ENCODE measurements around the gene CTSF. TPM values are rescaled to one million over a fixed set of nuclear protein-coding genes. Genes with fewer than 3 reads are reported as not detected.

The CTSF gene
- total RNA-seq, 2 experiments from 2014 or later: not detected

DNA sequence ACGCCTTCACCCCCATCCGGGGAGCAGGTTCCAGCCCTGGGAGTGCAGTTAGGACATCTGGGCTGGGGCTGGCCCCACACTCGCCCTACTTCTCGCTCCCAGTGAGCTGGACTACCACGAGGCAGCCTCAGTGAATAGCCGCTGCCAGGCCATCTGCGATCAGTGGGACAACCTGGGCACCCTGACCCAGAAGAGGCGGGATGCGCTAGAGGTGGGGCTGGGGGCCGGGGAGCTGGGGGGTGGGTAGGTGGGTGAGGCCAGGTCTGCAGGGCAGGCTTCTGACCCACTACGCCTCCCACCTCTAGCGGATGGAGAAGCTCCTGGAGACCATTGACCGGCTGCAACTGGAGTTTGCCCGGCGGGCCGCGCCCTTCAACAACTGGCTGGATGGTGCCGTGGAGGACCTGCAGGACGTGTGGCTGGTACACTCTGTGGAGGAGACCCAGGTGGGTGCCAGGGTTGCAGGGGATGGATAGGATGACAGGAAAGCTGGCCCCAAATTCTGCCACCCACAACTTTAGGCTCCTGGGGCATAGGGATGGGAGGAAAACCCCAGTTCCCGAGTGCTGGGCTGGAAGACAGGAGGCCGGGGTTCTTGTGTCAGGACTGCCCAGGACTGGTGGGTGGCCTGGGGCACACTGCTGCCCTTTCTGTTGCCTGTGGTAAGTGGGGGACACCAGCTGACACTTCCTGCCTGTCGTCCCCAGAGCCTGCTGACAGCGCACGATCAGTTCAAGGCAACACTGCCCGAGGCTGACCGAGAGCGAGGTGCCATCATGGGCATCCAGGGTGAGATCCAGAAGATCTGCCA is 8.3 kb downstream of the CTSF start:
- CTCF ChIA-PET (ENCODE audit: unreplicated experiment): no interaction called here
- no peak overlapping the region for H3K27ac ChIP-seq (ENCODE audit: low read depth, low read length, poor library complexity, severe bottlenecking)
- DNase-seq (ENCODE audit: low spot score): no peak
- H3K4me3 ChIP-seq (ENCODE audit: low read depth, low read length, poor library complexity, severe bottlenecking): no peak overlapping the region
- H3K9me2 ChIP-seq (ENCODE audit: insufficient read depth, low read length): no peaks in the 10 kb centered on the region
- H3K4me2 ChIP-seq (ENCODE audit: low read length): no peak overlapping the region
- no peaks in the 10 kb centered on the region for H3K36me3 ChIP-seq (ENCODE audit: insufficient read depth, low read length)
- no peaks in the 10 kb centered on the region for H3K79me2 ChIP-seq (ENCODE audit: insufficient read depth, low read depth, low read length)
- H2AFZ ChIP-seq (ENCODE audit: low read length): no peak overlapping the region
- no peaks in the 10 kb centered on the region for H3K9me3 ChIP-seq (ENCODE audit: low read length)
- BruUV-seq (replicated peaks): no TSS peak
- no peak for TF ChIP-seq EZH2phosphoT487 (IDR thresholded peaks at IDR 0.05; ENCODE audit: borderline replicate concordance, low read depth, low read length)
- TF ChIP-seq, protein P1, sequence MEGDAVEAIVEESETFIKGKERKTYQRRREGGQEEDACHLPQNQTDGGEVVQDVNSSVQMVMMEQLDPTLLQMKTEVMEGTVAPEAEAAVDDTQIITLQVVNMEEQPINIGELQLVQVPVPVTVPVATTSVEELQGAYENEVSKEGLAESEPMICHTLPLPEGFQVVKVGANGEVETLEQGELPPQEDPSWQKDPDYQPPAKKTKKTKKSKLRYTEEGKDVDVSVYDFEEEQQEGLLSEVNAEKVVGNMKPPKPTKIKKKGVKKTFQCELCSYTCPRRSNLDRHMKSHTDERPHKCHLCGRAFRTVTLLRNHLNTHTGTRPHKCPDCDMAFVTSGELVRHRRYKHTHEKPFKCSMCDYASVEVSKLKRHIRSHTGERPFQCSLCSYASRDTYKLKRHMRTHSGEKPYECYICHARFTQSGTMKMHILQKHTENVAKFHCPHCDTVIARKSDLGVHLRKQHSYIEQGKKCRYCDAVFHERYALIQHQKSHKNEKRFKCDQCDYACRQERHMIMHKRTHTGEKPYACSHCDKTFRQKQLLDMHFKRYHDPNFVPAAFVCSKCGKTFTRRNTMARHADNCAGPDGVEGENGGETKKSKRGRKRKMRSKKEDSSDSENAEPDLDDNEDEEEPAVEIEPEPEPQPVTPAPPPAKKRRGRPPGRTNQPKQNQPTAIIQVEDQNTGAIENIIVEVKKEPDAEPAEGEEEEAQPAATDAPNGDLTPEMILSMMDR (conservative IDR thresholded peaks at IDR 0.05; ENCODE audit: low read length): no peak
- no peaks in the 10 kb centered on the region for H3K4me1 ChIP-seq (ENCODE audit: insufficient read depth, low read length, poor library complexity, severe bottlenecking)
- no peaks in the 10 kb centered on the region for H4K20me1 ChIP-seq (ENCODE audit: insufficient read depth, low read length)
- POLR2A ChIA-PET: no interaction called here
- intact Hi-C loops (cut with micrococcal nuclease; ENCODE audit: unreplicated experiment): no loop called here

DNA sequence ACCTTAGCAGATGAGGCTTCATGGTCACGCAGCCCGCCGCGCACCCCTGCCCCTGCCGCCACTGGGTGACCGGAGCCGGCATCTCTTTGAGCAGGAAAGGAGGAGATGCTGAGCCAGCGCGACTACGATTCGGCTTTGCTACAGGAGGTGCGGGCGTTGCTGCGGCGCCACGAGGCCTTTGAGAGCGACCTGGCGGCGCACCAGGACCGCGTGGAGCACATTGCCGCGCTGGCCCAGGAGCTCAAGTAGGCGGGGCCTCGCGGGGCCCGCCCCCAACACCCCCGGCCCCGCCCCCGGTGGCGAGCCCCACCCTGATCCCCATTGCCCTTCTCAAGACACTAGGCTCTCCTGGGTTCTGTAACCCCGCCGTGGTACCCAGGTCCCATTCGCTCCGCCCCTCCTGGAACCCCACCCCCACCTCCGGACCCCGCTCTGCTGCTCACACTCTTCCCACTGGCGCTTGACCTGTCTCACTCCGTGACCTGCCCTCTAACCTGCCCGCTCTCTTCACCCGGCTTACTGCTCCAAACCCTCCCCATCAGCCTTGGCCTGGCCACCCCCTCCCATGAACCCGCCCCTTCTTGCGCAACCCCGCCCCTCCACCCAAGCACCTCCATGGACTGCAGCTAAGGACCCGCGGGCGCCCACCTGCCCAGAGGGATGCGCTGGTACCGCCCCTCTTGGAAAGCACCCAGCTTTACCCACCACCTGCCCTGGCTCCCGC is 9.1 kb downstream of the CTSF start:
- Histone ChIP-seq H3K4me2 (ENCODE audit: low read length) (no peak overlapping the region), H4K20me1 (ENCODE audit: insufficient read depth, low read length) (no peaks in the 10 kb centered on the region), H3K36me3 (ENCODE audit: insufficient read depth, low read length) (no peaks in the 10 kb centered on the region), H3K4me1 (ENCODE audit: insufficient read depth, low read length, poor library complexity, severe bottlenecking) (no peaks in the 10 kb centered on the region), H3K79me2 (ENCODE audit: insufficient read depth, low read depth, low read length) (no peaks in the 10 kb centered on the region), H3K9me2 (ENCODE audit: insufficient read depth, low read length) (no peaks in the 10 kb centered on the region), H2AFZ (ENCODE audit: low read length) (no peak overlapping the region), H3K4me3 (ENCODE audit: low read depth, low read length, poor library complexity, severe bottlenecking) (no peak overlapping the region), H3K27ac (ENCODE audit: low read depth, low read length, poor library complexity, severe bottlenecking) (no peak overlapping the region), H3K9me3 (ENCODE audit: low read length) (no peaks in the 10 kb centered on the region)
- ChIA-PET POLR2A (no interaction called here), CTCF (ENCODE audit: unreplicated experiment) (no interaction called here)
- intact Hi-C loops (cut with micrococcal nuclease; ENCODE audit: unreplicated experiment): no loop called here
- BruUV-seq (replicated peaks): no TSS peak
- no peak for DNase-seq (ENCODE audit: low spot score)
- TF ChIP-seq EZH2phosphoT487 (IDR thresholded peaks at IDR 0.05; ENCODE audit: borderline replicate concordance, low read depth, low read length): no peak
- TF ChIP-seq, protein P1 (conservative IDR thresholded peaks at IDR 0.05; ENCODE audit: low read length): no peak
